HEK293 (cell line): ENCODE data around the gene CATSPERZ.

Experiments
- GLIS2 ChIP-seq: fragments of 450-650 bp; formaldehyde crosslinking; IDR thresholded peaks from 2 replicates; pipeline ENCODE4 v1.5.1; 2016; ENCODE audit warnings: missing biosample characterization, missing genetic modification characterization
- PBX3 ChIP-seq: sonication (generic); formaldehyde crosslinking; IDR thresholded peaks from 2 replicates; pipeline ENCODE4 v1.8.1; 2022; ENCODE audit warnings: mild to moderate bottlenecking, moderate library complexity, missing genetic modification reagents
- PRDM10 ChIP-seq: fragments of 450-650 bp; formaldehyde crosslinking; IDR thresholded peaks from 2 replicates; pipeline ENCODE4 v1.5.1; 2016; ENCODE audit warnings: missing biosample characterization, missing genetic modification characterization
- SCRT2 ChIP-seq: fragments of 450-650 bp; formaldehyde crosslinking; IDR thresholded peaks from 2 replicates; pipeline ENCODE4 v1.5.1; 2016; ENCODE audit warnings: missing biosample characterization, missing genetic modification characterization
- SP7 ChIP-seq: fragments of 450-650 bp; formaldehyde crosslinking; IDR thresholded peaks from 2 replicates; pipeline ENCODE4 v1.5.1; 2016; ENCODE audit warnings: missing biosample characterization, missing genetic modification characterization
- ZNF280C ChIP-seq: fragments of 450-650 bp; formaldehyde crosslinking; IDR thresholded peaks from 2 replicates; pipeline ENCODE4 v1.5.1; 2016; ENCODE audit warnings: missing biosample characterization, missing genetic modification characterization
- ZNF350 ChIP-seq: fragments of 450-650 bp; formaldehyde crosslinking; IDR thresholded peaks from 2 replicates; pipeline ENCODE4 v1.5.0; 2017; ENCODE audit warnings: missing biosample characterization, mild to moderate bottlenecking, missing genetic modification characterization
- ZNF626 ChIP-seq: fragments of 450-650 bp; sonication (Bioruptor Pico); formaldehyde crosslinking; IDR thresholded peaks from 2 replicates; pipeline ENCODE4 v1.5.1; 2018; ENCODE audit warnings: missing biosample characterization, missing genetic modification characterization, inconsistent platforms
- ZNF692 ChIP-seq: fragments of 450-650 bp; formaldehyde crosslinking; IDR thresholded peaks from 2 replicates; pipeline ENCODE4 v1.5.1; 2016; ENCODE audit warnings: missing biosample characterization, missing genetic modification characterization
- TF ChIP-seq, protein P1 (sequence below): fragments of 450-650 bp; formaldehyde crosslinking; IDR thresholded peaks from 2 replicates; pipeline ENCODE4 v1.5.1; 2016; ENCODE audit warnings: missing biosample characterization, missing genetic modification characterization
- TF ChIP-seq, protein P2 (sequence below): fragments of 450-650 bp; formaldehyde crosslinking; IDR thresholded peaks from 2 replicates; pipeline ENCODE4 v1.5.1; 2017; ENCODE audit warnings: missing biosample characterization, missing genetic modification characterization
- TF ChIP-seq, protein P3 (sequence below): fragments of 450-650 bp; formaldehyde crosslinking; IDR thresholded peaks from 2 replicates; pipeline ENCODE4 v1.5.1; 2016; ENCODE audit warnings: missing biosample characterization, missing genetic modification characterization

CATSPERZ gene

GRCh38 chr11:64334764-64335735 lies 34.9 kb downstream of the CATSPERZ start (continued):
- no peak for TF ChIP-seq PBX3 (CRISPR knock-in tag)
- TF ChIP-seq, protein P1, sequence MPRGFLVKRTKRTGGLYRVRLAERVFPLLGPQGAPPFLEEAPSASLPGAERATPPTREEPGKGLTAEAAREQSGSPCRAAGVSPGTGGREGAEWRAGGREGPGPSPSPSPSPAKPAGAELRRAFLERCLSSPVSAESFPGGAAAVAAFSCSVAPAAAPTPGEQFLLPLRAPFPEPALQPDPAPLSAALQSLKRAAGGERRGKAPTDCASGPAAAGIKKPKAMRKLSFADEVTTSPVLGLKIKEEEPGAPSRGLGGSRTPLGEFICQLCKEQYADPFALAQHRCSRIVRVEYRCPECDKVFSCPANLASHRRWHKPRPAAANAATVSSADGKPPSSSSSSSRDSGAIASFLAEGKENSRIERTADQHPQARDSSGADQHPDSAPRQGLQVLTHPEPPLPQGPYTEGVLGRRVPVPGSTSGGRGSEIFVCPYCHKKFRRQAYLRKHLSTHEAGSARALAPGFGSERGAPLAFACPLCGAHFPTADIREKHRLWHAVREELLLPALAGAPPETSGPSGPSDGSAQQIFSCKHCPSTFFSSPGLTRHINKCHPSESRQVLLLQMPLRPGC (tag by site-specific recombination): no peak
- peak; percentile 64; the same call in 1 of the 2 replicates for TF ChIP-seq SP7 (tag by site-specific recombination)
- TF ChIP-seq ZNF692 (tag by site-specific recombination): no peak
- no peak; the same call in 1 of the 2 replicates for TF ChIP-seq PRDM10
- TF ChIP-seq ZNF350 (tag by site-specific recombination): no peak
- TF ChIP-seq, protein P2, sequence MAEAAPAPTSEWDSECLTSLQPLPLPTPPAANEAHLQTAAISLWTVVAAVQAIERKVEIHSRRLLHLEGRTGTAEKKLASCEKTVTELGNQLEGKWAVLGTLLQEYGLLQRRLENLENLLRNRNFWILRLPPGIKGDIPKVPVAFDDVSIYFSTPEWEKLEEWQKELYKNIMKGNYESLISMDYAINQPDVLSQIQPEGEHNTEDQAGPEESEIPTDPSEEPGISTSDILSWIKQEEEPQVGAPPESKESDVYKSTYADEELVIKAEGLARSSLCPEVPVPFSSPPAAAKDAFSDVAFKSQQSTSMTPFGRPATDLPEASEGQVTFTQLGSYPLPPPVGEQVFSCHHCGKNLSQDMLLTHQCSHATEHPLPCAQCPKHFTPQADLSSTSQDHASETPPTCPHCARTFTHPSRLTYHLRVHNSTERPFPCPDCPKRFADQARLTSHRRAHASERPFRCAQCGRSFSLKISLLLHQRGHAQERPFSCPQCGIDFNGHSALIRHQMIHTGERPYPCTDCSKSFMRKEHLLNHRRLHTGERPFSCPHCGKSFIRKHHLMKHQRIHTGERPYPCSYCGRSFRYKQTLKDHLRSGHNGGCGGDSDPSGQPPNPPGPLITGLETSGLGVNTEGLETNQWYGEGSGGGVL (tag by site-specific recombination): 0 out of 2 replicates have a peak, but pooled peaks have one; percentile 12
- TF ChIP-seq, protein P3, sequence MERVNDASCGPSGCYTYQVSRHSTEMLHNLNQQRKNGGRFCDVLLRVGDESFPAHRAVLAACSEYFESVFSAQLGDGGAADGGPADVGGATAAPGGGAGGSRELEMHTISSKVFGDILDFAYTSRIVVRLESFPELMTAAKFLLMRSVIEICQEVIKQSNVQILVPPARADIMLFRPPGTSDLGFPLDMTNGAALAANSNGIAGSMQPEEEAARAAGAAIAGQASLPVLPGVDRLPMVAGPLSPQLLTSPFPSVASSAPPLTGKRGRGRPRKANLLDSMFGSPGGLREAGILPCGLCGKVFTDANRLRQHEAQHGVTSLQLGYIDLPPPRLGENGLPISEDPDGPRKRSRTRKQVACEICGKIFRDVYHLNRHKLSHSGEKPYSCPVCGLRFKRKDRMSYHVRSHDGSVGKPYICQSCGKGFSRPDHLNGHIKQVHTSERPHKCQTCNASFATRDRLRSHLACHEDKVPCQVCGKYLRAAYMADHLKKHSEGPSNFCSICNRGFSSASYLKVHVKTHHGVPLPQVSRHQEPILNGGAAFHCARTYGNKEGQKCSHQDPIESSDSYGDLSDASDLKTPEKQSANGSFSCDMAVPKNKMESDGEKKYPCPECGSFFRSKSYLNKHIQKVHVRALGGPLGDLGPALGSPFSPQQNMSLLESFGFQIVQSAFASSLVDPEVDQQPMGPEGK (tag by site-specific recombination): peak; percentile 62; the same call in 1 of the 2 replicates
- no peak for TF ChIP-seq ZNF280C (tag by site-specific recombination)
- no peak for TF ChIP-seq ZNF626
- TF ChIP-seq SCRT2: no peak
- TF ChIP-seq GLIS2 (tag by site-specific recombination): peak; percentile 72
